HepG2 (cell line): ENCODE data around the gene TBCEL. TPM values are rescaled to one million over a fixed set of nuclear protein-coding genes. Genes with fewer than 3 reads are reported as not detected.
A peak's percentile ranks its signal among the peaks of the same experiment; 100 is the strongest.

Experiments
- ATAC-seq: fragments of 200-7000 bp; cut with Tn5 transposase; 3 replicates; pipeline ENCODE4 v1.9.1; 2020; ENCODE audit warnings: mild to moderate bottlenecking, moderate library complexity
- BruUV-seq: library from RNA; stranded (reverse); fragments of 400-500 nt; replicated peaks from 2 replicates; lab custom pipeline; 2021; lab: Mats Ljungman, UMichigan
- CTCF ChIA-PET: fragments of 300-600 bp; formaldehyde crosslinking; extraction: SDS; loops from one replicate; lab custom pipeline; 2021; ENCODE audit warnings: low total read pairs, inconsistent platforms, low intra/inter-chr PET ratio; lab: Yijun Ruan, JAX
- POLR2A ChIA-PET: fragments of 350-600 bp; sonication (Branson Sonifier 250); formaldehyde crosslinking; loops from one replicate; lab custom pipeline; 2020; ENCODE audit warnings: antibody characterized with exemption, inconsistent platforms; lab: Yijun Ruan, JAX
- DNase-seq: peaks from one replicate; pipeline ENCODE4 v3.0.0-alpha.2; 2015; ENCODE audit warnings: low spot score
- FAIRE-seq: peaks from 3 replicates; lab custom pipeline; 2011; peaks lifted over from hg19 to GRCh38; lab: Jason Lieb, UNC
- H2AFZ ChIP-seq: one replicate; pipeline ENCODE4 v1.6.1; 2011; ENCODE audit warnings: low read length, inconsistent platforms
- H3K27ac ChIP-seq: fragments of 300-600 bp; 3 replicates; pipeline ENCODE4 v1.8.0; 2011; ENCODE audit warnings: mixed run types, mild to moderate bottlenecking, mixed read lengths, low read length, inconsistent platforms; ENCODE audit not compliant: insufficient read depth; ENCODE audit errors: extremely low read length
- H3K27me3 ChIP-seq, 2 experiments: fragments of 200-600 bp in 1 of 2; 2 replicates in 1 of 2; 3 replicates in 1 of 2; pipeline versions ENCODE4 v1.6.0 to v1.8.0; 2011; ENCODE audit warnings: low read length in 2 of 2, mild to moderate bottlenecking in 2 of 2, moderate library complexity in 2 of 2, inconsistent platforms in 1 of 2; ENCODE audit not compliant: insufficient read depth in 2 of 2, control insufficient read depth in 1 of 2
- H3K36me3 ChIP-seq, 2 experiments: fragments of 200-600 bp in 1 of 2; replicated peaks in 1 of 2; 2 replicates in 1 of 2; 3 replicates in 1 of 2; pipeline versions ENCODE4 v1.5.1 to v1.8.0; 2011; ENCODE audit warnings: low read length in 2 of 2, inconsistent platforms in 1 of 2; ENCODE audit not compliant: insufficient read depth in 2 of 2, control insufficient read depth in 1 of 2
- H3K4me1 ChIP-seq: 2 replicates; pipeline ENCODE4 v1.5.1; 2012; ENCODE audit warnings: low read length, inconsistent platforms; ENCODE audit not compliant: insufficient read depth
- H3K4me2 ChIP-seq: 2 replicates; pipeline ENCODE4 v1.6.0; 2011; ENCODE audit warnings: low read depth, low read length, inconsistent platforms
- H3K4me3 ChIP-seq, 3 experiments: fragments of 200-600 bp in 1 of 3; sonication (generic), shearing (Covaris generic) in 1 of 3; replicated peaks in 1 of 3; 2 replicates each; pipeline ENCODE4 v1.5.1; 2011 to 2016; ENCODE audit warnings: low read length in 3 of 3, inconsistent platforms in 2 of 3, low read depth in 2 of 3, mild to moderate bottlenecking in 2 of 3, control low read depth in 1 of 3, mixed read lengths in 1 of 3; ENCODE audit not compliant: insufficient read depth in 1 of 3
- H3K79me2 ChIP-seq: one replicate; pipeline ENCODE4 v1.6.1; 2011; ENCODE audit warnings: low read length, inconsistent platforms; ENCODE audit not compliant: insufficient read depth
- H3K9ac ChIP-seq: 2 replicates; pipeline ENCODE4 v1.6.0; 2011; ENCODE audit warnings: mild to moderate bottlenecking, low read depth, low read length, inconsistent platforms; ENCODE audit not compliant: insufficient read depth
- H3K9me3 ChIP-seq: 2 replicates; pipeline ENCODE4 v1.5.1; 2012; ENCODE audit warnings: mild to moderate bottlenecking, low read length
- H4K20me1 ChIP-seq: 2 replicates; pipeline ENCODE4 v1.6.0; 2011; ENCODE audit warnings: inconsistent platforms, mild to moderate bottlenecking, low read length, moderate library complexity; ENCODE audit not compliant: insufficient read depth
- ATM ChIP-seq: fragments of 450-650 bp; IDR thresholded peaks from 2 replicates; pipeline ENCODE4 v1.7.1; 2017; ENCODE audit warnings: mild to moderate bottlenecking, borderline replicate concordance
- ETV6 ChIP-seq: sonication (generic); formaldehyde crosslinking; conservative IDR thresholded peaks from 2 replicates; pipeline ENCODE4 v1.4.0; 2020; ENCODE audit warnings: missing genetic modification reagents
- FOXO1 ChIP-seq: sonication (generic); formaldehyde crosslinking; IDR thresholded peaks from 2 replicates; pipeline ENCODE4 v1.4.0; 2020; ENCODE audit warnings: missing genetic modification reagents
- GATAD1 ChIP-seq: IDR thresholded peaks from 2 replicates; pipeline ENCODE4 v1.6.1; 2016; ENCODE audit warnings: missing genetic modification reagents, missing compliant biosample characterization
- KDM6A ChIP-seq: IDR thresholded peaks from 2 replicates; pipeline ENCODE4 v1.6.1; 2016; ENCODE audit warnings: low read depth
- MAFK ChIP-seq, 2 experiments: IDR thresholded peaks in 1 of 2; conservative IDR thresholded peaks in 1 of 2; 2 replicates each; pipeline ENCODE4 v1.6.1; 2011; ENCODE audit warnings: improper control_type of control experiment in 2 of 2, low read length in 2 of 2
- MATR3 ChIP-seq: sonication (generic); formaldehyde crosslinking; IDR thresholded peaks from 2 replicates; pipeline ENCODE4 v1.4.0; 2020; ENCODE audit warnings: missing genetic modification reagents
- NFIC ChIP-seq: IDR thresholded peaks from 2 replicates; pipeline ENCODE4 v1.6.1; 2012; ENCODE audit warnings: mild to moderate bottlenecking, low read length, inconsistent platforms
- SALL1 ChIP-seq: sonication (generic); formaldehyde crosslinking; IDR thresholded peaks from 2 replicates; pipeline ENCODE4 v1.8.0; 2022; ENCODE audit warnings: mild to moderate bottlenecking, missing genetic modification reagents
- ZNF784 ChIP-seq: sonication (generic); formaldehyde crosslinking; IDR thresholded peaks from 2 replicates; pipeline ENCODE4 v1.5.1; 2020; ENCODE audit warnings: missing genetic modification reagents, mild to moderate bottlenecking, borderline replicate concordance
- ZNF790 ChIP-seq: sonication (generic); formaldehyde crosslinking; IDR thresholded peaks from 2 replicates; pipeline ENCODE4 v1.8.0; 2022; ENCODE audit warnings: missing genetic modification reagents, mild to moderate bottlenecking, borderline replicate concordance
- ZNF792 ChIP-seq: IDR thresholded peaks from 2 replicates; pipeline ENCODE4 v1.6.1; 2016
- WGBS: methylation state at CpG from one replicate; pipeline ENCODE4 v1.1.6; 2017; ENCODE audit warnings: low lambda C conversion rate; 5-methylcytosine and 5-hydroxymethylcytosine counted together
- in situ Hi-C: cut with HindIII; loops from 2 replicates; pipeline ENCODE4 v1.10.0; 2017; ENCODE audit warnings: low pct_unique_long_range_greater_than_20kb; ENCODE audit not compliant: extremely low pct_ligation_motif_present
- intact Hi-C: fragments of 100-400 bp; cut with micrococcal nuclease; formaldehyde crosslinking; loops from one replicate; pipeline ENCODE4 v1.10.0; 2022; ENCODE audit not compliant: unreplicated experiment
- polyA plus RNA-seq, 8 experiments: library from polyadenylated mRNA; depleted of rRNA in 3 of 8; stranded (reverse) in 7 of 8; unstranded in 1 of 8; fragments of >200 nt; fragmentation: Illumina TruSeq in 4 of 8; extraction: Trizol in 4 of 8; gene quantifications; 2 replicates each; pipeline versions ENCODE4 v1.2.1 to v1.2.3, GENCODE V29; 2011 to 2016; ENCODE audit warnings: low read depth in 4 of 8, missing spikeins in 1 of 8, mixed read lengths in 1 of 8; ENCODE audit not compliant: insufficient read depth in 1 of 8
- total RNA-seq, 5 experiments: library from RNA; depleted of rRNA; stranded (reverse); fragments of >200 nt; fragmentation: Illumina TruSeq; extraction: Trizol; gene quantifications; 2 replicates each; pipeline ENCODE4 v1.2.3, GENCODE V29; 2016; ENCODE audit warnings: low read depth in 1 of 5
- TF ChIP-seq, protein P1 (sequence below): sonication (generic); formaldehyde crosslinking; IDR thresholded peaks from 2 replicates; pipeline ENCODE4 v1.5.0; 2020; ENCODE audit warnings: missing genetic modification reagents
- TF ChIP-seq, protein P2 (sequence below): sonication (generic); formaldehyde crosslinking; IDR thresholded peaks from 2 replicates; pipeline ENCODE4 v1.8.1; 2023; ENCODE audit warnings: mild to moderate bottlenecking, missing genetic modification reagents

Gene TBCEL
- total and polyA plus RNA-seq, 2 of the 13 experiments (the other 11 are each of a cell fraction or from before 2014, with no cell fraction given), result 6.1 to 12.5 TPM

DNA sequence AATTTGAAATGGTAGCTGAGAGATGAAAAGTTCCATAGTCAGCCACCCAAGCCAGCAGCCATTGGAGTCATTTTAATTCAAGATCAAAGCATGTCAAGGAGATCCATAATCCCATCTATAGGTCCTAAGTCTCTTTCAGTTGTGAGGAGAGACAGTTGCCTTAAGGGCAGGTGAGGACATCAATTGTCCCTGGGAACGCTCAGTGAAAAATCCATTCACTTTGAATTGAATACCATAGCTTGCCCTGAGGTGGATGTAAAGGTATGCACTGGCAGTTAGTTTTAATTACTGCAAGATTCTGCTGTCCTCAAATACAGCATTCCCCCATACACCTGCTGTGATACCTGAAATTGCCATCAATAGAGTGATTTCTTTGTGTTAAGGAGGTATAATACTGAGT is 25.3 kb upstream of the TBCEL start (continued):
- TF ChIP-seq ZNF784, result no peak

GRCh38 chr11:121004206-121004840 is 19.6 kb upstream of the TBCEL start:
- no peak for ATAC-seq
- peaks cover 0 to 7% of the 10 kb centered on the region in 2 experiments; a peak in 1 of 5 replicates for H3K27me3 ChIP-seq
- no peak for FAIRE-seq
- WGBS, result 2% methylated on average over 4 of the region's 4 CpGs
- DNase-seq, result no peak
- intact Hi-C loops, result no loop called here
- CTCF ChIA-PET, result no interaction called here
- TF ChIP-seq ZNF792 (CRISPR knock-in tag) (no peak), MAFK (conservative IDR thresholded peaks at IDR 0.05 in 1 of 2, IDR thresholded peaks at IDR 0.05 in 1 of 2; ENCODE audit: low read length in 2 of 2) (0 out of 4 replicates have a peak, but pooled peaks of 1 of the 2 experiments have one; percentile 7)
- TF ChIP-seq, all 625 proteins: peak for 1
- Histone ChIP-seq H4K20me1 (no peaks in the 10 kb centered on the region), H3K36me3 (no peaks in the 10 kb centered on the region), H3K4me1 (no peaks in the 10 kb centered on the region), H3K79me2 (no peaks in the 10 kb centered on the region), H3K27ac (no peak overlapping the region), H2AFZ (no peak overlapping the region), H3K9me3 (no peaks in the 10 kb centered on the region), H3K9ac (no peak overlapping the region), H3K4me2 (no peak overlapping the region), H3K4me3 (no peak overlapping the region)
- POLR2A ChIA-PET, result no interaction called here
- in situ Hi-C loops, result no loop called here
- BruUV-seq, result no TSS peak

- intact Hi-C loops, result no loop called here
- no peaks in the 10 kb centered on the region for H4K20me1 ChIP-seq
- in situ Hi-C loops, result no loop called here
- no peaks in the 10 kb centered on the region for H3K36me3 ChIP-seq
- no peak for FAIRE-seq
- no peaks in the 10 kb centered on the region for H3K4me1 ChIP-seq
- ChIA-PET POLR2A (no interaction called here), CTCF (no interaction called here)
- ATAC-seq, result no peak
- H3K27me3 ChIP-seq, result 0 out of 5 replicates have a peak, but pooled peaks cover 0 to 3% of the 10 kb centered on the region in 2 experiments
- no peak overlapping the region for H3K4me2 ChIP-seq
- H3K9me3 ChIP-seq, result no peaks in the 10 kb centered on the region
- no peak overlapping the region for H3K27ac ChIP-seq
- no peak for TF ChIP-seq ATM
- no peak for TF ChIP-seq SALL1 (CRISPR knock-in tag)
- TF ChIP-seq, protein P1, sequence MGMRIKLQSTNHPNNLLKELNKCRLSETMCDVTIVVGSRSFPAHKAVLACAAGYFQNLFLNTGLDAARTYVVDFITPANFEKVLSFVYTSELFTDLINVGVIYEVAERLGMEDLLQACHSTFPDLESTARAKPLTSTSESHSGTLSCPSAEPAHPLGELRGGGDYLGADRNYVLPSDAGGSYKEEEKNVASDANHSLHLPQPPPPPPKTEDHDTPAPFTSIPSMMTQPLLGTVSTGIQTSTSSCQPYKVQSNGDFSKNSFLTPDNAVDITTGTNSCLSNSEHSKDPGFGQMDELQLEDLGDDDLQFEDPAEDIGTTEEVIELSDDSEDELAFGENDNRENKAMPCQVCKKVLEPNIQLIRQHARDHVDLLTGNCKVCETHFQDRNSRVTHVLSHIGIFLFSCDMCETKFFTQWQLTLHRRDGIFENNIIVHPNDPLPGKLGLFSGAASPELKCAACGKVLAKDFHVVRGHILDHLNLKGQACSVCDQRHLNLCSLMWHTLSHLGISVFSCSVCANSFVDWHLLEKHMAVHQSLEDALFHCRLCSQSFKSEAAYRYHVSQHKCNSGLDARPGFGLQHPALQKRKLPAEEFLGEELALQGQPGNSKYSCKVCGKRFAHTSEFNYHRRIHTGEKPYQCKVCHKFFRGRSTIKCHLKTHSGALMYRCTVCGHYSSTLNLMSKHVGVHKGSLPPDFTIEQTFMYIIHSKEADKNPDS (CRISPR knock-in tag), result no peak
- TF ChIP-seq MATR3, result no peak
- TF ChIP-seq GATAD1 (CRISPR knock-in tag), result no peak
- no peak for TF ChIP-seq ZNF790 (CRISPR knock-in tag)
- no peak for TF ChIP-seq NFIC
- TF ChIP-seq, protein P2, sequence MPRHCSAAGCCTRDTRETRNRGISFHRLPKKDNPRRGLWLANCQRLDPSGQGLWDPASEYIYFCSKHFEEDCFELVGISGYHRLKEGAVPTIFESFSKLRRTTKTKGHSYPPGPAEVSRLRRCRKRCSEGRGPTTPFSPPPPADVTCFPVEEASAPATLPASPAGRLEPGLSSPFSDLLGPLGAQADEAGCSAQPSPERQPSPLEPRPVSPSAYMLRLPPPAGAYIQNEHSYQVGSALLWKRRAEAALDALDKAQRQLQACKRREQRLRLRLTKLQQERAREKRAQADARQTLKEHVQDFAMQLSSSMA (CRISPR knock-in tag), result no peak
- no peak for TF ChIP-seq KDM6A
- no peak for TF ChIP-seq ETV6 (CRISPR knock-in tag)
- no peak for TF ChIP-seq FOXO1 (CRISPR knock-in tag)
- no peak overlapping the region for H2AFZ ChIP-seq
- no peak overlapping the region for H3K4me3 ChIP-seq
- DNase-seq, result no peak
- H3K79me2 ChIP-seq, result no peaks in the 10 kb centered on the region
- no TSS peak for BruUV-seq
- H3K9ac ChIP-seq, result no peak overlapping the region
- 0% methylated on average over 1 of the region's 1 CpG for WGBS
Observed at GRCh38 chr11:121006922-121007321, 17.0 kb upstream of the TBCEL start.
